PC-3 (cell line): Measurements from ENCODE around the gene ARHGAP19. TPM values are rescaled to one million over a fixed set of nuclear protein-coding genes. Genes with fewer than 3 reads are reported as not detected.

Experiments used
- ATAC-seq: fragments of 200-7000 bp; cut with Tn5 transposase; 2 replicates; pipeline ENCODE4 v1.9.1; 2020; ENCODE audit warnings: mild to moderate bottlenecking, moderate library complexity
- BruUV-seq: library from RNA; stranded (reverse); fragments of 400-500 nt; replicated peaks from 2 replicates; lab custom pipeline; 2021; lab: Mats Ljungman, UMichigan
- CTCF ChIA-PET: fragments of 300-600 bp; sonication (Branson Sonifier 250); formaldehyde crosslinking; loops from one replicate; lab custom pipeline; 2022; ENCODE audit warnings: antibody characterized with exemption; lab: Charles Lee
- POLR2A ChIA-PET: fragments of 300-600 bp; sonication (Branson Sonifier 250); formaldehyde crosslinking; loops from one replicate; lab custom pipeline; 2022; ENCODE audit warnings: antibody characterized with exemption; ENCODE audit not compliant: unreplicated experiment; lab: Charles Lee
- DNase-seq: peaks from one replicate; pipeline ENCODE4 v3.0.0-alpha.2; 2015
- H2AFZ ChIP-seq: fragments of 300-600 bp; sonication (generic); 2 replicates; pipeline ENCODE4 v1.6.0; 2016; ENCODE audit warnings: antibody characterized with exemption, low read length
- H3F3A ChIP-seq: fragments of 300-600 bp; sonication (generic); one replicate; pipeline ENCODE4 v1.6.0; 2017; ENCODE audit warnings: antibody characterized with exemption, low read length, control low read depth, mild to moderate bottlenecking; ENCODE audit not compliant: unreplicated experiment
- H3K27ac ChIP-seq: fragments of 300-600 bp; sonication (generic); 2 replicates; pipeline ENCODE4 v1.5.1; 2016; ENCODE audit warnings: mild to moderate bottlenecking, low read length
- H3K27me3 ChIP-seq: fragments of 300-600 bp; sonication (generic); 2 replicates; pipeline ENCODE4 v1.6.1; 2016; ENCODE audit warnings: low read length, mixed read lengths
- H3K36me3 ChIP-seq: fragments of 300-600 bp; sonication (generic); 2 replicates; pipeline ENCODE4 v1.6.1; 2016; ENCODE audit warnings: low read depth, mixed run types, low read length, mixed read lengths
- H3K4me1 ChIP-seq: fragments of 300-600 bp; sonication (generic); 2 replicates; pipeline ENCODE4 v1.5.1; 2016; ENCODE audit warnings: low read length; ENCODE audit not compliant: insufficient read depth
- H3K4me2 ChIP-seq: fragments of 300-600 bp; sonication (generic); 2 replicates; pipeline ENCODE4 v1.6.0; 2016; ENCODE audit warnings: low read length
- H3K4me3 ChIP-seq: fragments of 300-600 bp; sonication (generic); 2 replicates; pipeline ENCODE4 v1.5.1; 2016; ENCODE audit warnings: mild to moderate bottlenecking, low read length, mixed read lengths
- H3K79me2 ChIP-seq: fragments of 300-600 bp; sonication (generic); 2 replicates; pipeline ENCODE4 v1.6.1; 2017; ENCODE audit warnings: low read length, mixed read lengths
- H3K9ac ChIP-seq: fragments of 300-600 bp; sonication (generic); 2 replicates; pipeline ENCODE4 v1.6.0; 2016; ENCODE audit warnings: mild to moderate bottlenecking, low read length
- H3K9me2 ChIP-seq: fragments of 300-600 bp; sonication (generic); replicated peaks from 2 replicates; pipeline ENCODE4 v1.6.1; 2016; ENCODE audit warnings: mixed run types, low read length, mixed read lengths
- H3K9me3 ChIP-seq: fragments of 300-600 bp; sonication (generic); 2 replicates; pipeline ENCODE4 v1.6.1; 2016; ENCODE audit warnings: low read length, mixed read lengths
- H4K20me1 ChIP-seq: fragments of 300-600 bp; sonication (generic); 2 replicates; pipeline ENCODE4 v1.6.1; 2016; ENCODE audit warnings: low read length, mixed read lengths
- CTCF ChIP-seq: fragments of 300-600 bp; sonication (generic); conservative IDR thresholded peaks from 2 replicates; pipeline ENCODE4 v1.5.1; 2017; ENCODE audit warnings: antibody characterized with exemption, low read depth, mild to moderate bottlenecking, low read length
- EZH2 ChIP-seq: fragments of 300-600 bp; sonication (generic); IDR thresholded peaks from one replicate; pipeline ENCODE4 v1.6.1; 2017; ENCODE audit warnings: antibody characterized with exemption, mild to moderate bottlenecking, low read length; ENCODE audit not compliant: unreplicated experiment
- EZH2phosphoT487 ChIP-seq: fragments of 300-600 bp; sonication (generic); IDR thresholded peaks from 2 replicates; pipeline ENCODE4 v1.6.1; 2018; ENCODE audit warnings: mild to moderate bottlenecking, antibody characterized with exemption, low read length, borderline replicate concordance
- intact Hi-C: fragments of 100-400 bp; cut with micrococcal nuclease; formaldehyde crosslinking; loops from 2 replicates; pipeline ENCODE4 v1.9.0; 2023
- total RNA-seq: library from RNA; depleted of rRNA; stranded (reverse); fragments of >200 nt; gene quantifications from 2 replicates; pipeline ENCODE4 v1.2.3, GENCODE V29; 2014

Gene ARHGAP19
- total RNA-seq, 1 experiment from 2014 or later: 9.8 TPM

- no peaks in the 10 kb centered on the region for H3K27me3 ChIP-seq
- DNase-seq (peak; percentile 30), ATAC-seq (peak; percentile 66)
- TF ChIP-seq EZH2phosphoT487 (no peak), CTCF (peak; percentile 22; the same call in 1 of the 2 replicates)
- H2AFZ ChIP-seq: peak overlapping the region; percentile 73
- no peaks in the 10 kb centered on the region for H3K79me2 ChIP-seq
- peak overlapping the region; percentile 90 for H3K4me2 ChIP-seq
- no peaks in the 10 kb centered on the region for H3K36me3 ChIP-seq
- peak overlapping the region; percentile 80 for H3K4me3 ChIP-seq
- H3K27ac ChIP-seq: no peak overlapping the region
- H3K9ac ChIP-seq: peak overlapping the region; percentile 54; the same call in 1 of the 2 replicates
- no TSS peak for BruUV-seq
- no peaks in the 10 kb centered on the region for H4K20me1 ChIP-seq
- no peaks in the 10 kb centered on the region for H3F3A ChIP-seq
- no peaks in the 10 kb centered on the region for H3K9me2 ChIP-seq
- intact Hi-C loops: no loop called here
- peaks cover 9% of the 10 kb centered on the region for H3K4me1 ChIP-seq
- no peaks in the 10 kb centered on the region for H3K9me3 ChIP-seq
- ChIA-PET POLR2A (no interaction called here), CTCF (interaction anchor here (1.5 kb wide), 1 partner anchor 41 kb away, joined by 5 read pairs; no protein-coding TSS in a partner anchor)
Measured at GRCh38 chr10:97319671-97320479, 27.4 kb upstream of the ARHGAP19 start.

GRCh38 chr10:97318772-97319651 lies 26.6 kb upstream of the ARHGAP19 start, which contains the start of gene FRAT1:
Gene FRAT1, plus strand, starts transcription at chr10:97319271. Its CDS starts 183 bp downstream, at chr10:97319454.
- H3K9me2 ChIP-seq: no peaks in the 10 kb centered on the region
- no peaks in the 10 kb centered on the region for H3F3A ChIP-seq
- H3K4me3 ChIP-seq: peak within 1 kb of the TSS; percentile 80
- peak within 1 kb of the TSS; percentile 97 for H3K9ac ChIP-seq
- no peak for TF ChIP-seq EZH2
- TF ChIP-seq CTCF: no peak
- TF ChIP-seq EZH2phosphoT487: no peak
- ATAC-seq (peak; percentile 75), DNase-seq (peak; percentile 80)
- POLR2A ChIA-PET: interaction anchor here (0.7 kb wide), 1 partner anchor 31 kb away, joined by 11 read pairs; no protein-coding TSS in a partner anchor
- no peaks in the 10 kb centered on the region for H4K20me1 ChIP-seq
- CTCF ChIA-PET: interaction anchor here (1.5 kb wide), 1 partner anchor 40 kb away, joined by 5 read pairs; no protein-coding TSS in a partner anchor
- H3K27me3 ChIP-seq: no peaks in the 10 kb centered on the region
- BruUV-seq: no TSS peak
- peak within 1 kb of the TSS; percentile 90 for H3K4me2 ChIP-seq
- peak within 1 kb of the TSS; percentile 89 for H2AFZ ChIP-seq
- intact Hi-C loops: no loop called here
- H3K4me1 ChIP-seq: peaks cover 9% of the 10 kb centered on the region
- H3K79me2 ChIP-seq: no peaks in the 10 kb centered on the region
- H3K9me3 ChIP-seq: no peaks in the 10 kb centered on the region
- H3K27ac ChIP-seq: peak within 1 kb of the TSS; percentile 92
- no peaks in the 10 kb centered on the region for H3K36me3 ChIP-seq
